GM06990 (cell line): Measurements from ENCODE around the gene CXCL6.

Experiments
- DNase-seq: peaks from one replicate; pipeline ENCODE4 v3.0.0-alpha.2; 2011; ENCODE audit not compliant: insufficient read length; ENCODE audit errors: extremely low read depth
- H3K27me3 ChIP-seq: replicated peaks from 2 replicates; pipeline ENCODE4 v1.6.0; 2011; ENCODE audit warnings: low read length; ENCODE audit not compliant: control insufficient read depth, insufficient read depth
- H3K36me3 ChIP-seq: 2 replicates; pipeline ENCODE4 v1.5.1; 2011; ENCODE audit warnings: low read length; ENCODE audit not compliant: control insufficient read depth, insufficient read depth
- H3K4me3 ChIP-seq: replicated peaks from 2 replicates; pipeline ENCODE4 v1.5.1; 2011; ENCODE audit warnings: low read depth, mild to moderate bottlenecking, control low read depth, low read length
- TF ChIP-seq, protein P1 (sequence below): IDR thresholded peaks from 2 replicates; pipeline ENCODE4 v1.5.1; 2011; ENCODE audit warnings: low read length, control low read depth, mild to moderate bottlenecking, inconsistent platforms; ENCODE audit not compliant: insufficient read depth, poor library complexity, severe bottlenecking

CXCL6 gene

DNA sequence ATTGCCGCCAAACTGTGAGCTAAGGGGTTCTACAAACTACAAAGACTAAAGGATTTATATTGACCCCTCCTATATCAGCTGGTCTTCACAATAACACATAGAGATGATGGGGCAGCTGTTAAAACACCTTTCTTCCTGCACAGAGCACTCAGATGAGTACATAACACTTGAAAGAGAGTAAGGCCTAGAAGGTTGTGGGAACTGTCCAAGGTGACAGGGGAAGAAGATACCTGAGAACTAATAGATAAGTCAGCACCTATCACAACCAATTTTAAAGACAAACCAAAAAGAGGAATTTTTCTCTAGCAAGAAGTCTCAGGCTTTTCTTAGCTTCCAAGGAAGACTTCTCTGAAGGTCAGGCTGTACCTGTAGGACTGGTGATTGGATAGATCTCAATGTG is 19.1 kb upstream of the CXCL6 start:
- no peaks in the 10 kb centered on the region for H3K27me3 ChIP-seq
- TF ChIP-seq, protein P1, sequence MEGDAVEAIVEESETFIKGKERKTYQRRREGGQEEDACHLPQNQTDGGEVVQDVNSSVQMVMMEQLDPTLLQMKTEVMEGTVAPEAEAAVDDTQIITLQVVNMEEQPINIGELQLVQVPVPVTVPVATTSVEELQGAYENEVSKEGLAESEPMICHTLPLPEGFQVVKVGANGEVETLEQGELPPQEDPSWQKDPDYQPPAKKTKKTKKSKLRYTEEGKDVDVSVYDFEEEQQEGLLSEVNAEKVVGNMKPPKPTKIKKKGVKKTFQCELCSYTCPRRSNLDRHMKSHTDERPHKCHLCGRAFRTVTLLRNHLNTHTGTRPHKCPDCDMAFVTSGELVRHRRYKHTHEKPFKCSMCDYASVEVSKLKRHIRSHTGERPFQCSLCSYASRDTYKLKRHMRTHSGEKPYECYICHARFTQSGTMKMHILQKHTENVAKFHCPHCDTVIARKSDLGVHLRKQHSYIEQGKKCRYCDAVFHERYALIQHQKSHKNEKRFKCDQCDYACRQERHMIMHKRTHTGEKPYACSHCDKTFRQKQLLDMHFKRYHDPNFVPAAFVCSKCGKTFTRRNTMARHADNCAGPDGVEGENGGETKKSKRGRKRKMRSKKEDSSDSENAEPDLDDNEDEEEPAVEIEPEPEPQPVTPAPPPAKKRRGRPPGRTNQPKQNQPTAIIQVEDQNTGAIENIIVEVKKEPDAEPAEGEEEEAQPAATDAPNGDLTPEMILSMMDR: no peak
- no peaks in the 10 kb centered on the region for H3K36me3 ChIP-seq
- no peak overlapping the region for H3K4me3 ChIP-seq
- no peak for DNase-seq

DNA sequence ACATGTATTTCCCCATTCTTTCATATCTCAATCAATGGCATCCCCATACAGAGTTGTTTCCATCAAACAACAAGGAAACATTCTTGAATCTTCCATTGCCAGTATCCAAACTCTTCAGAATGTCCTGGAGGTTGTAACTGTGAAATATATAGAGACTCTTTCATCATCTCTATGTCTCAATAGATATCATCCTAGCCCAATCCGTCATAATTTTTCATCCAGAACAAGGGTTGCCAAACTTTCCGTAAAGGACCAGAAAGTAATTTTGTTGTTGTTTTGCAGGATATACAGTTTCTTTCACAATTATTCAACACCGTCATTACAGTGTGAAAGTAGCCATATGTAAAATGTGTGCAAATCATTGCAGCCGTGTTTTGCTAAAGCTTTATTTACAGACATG is 15.2 kb upstream of the CXCL6 start:
- no peak for DNase-seq
- Histone ChIP-seq H3K36me3 (no peaks in the 10 kb centered on the region), H3K4me3 (no peak overlapping the region), H3K27me3 (no peaks in the 10 kb centered on the region)
- TF ChIP-seq, protein P1: no peak

DNA sequence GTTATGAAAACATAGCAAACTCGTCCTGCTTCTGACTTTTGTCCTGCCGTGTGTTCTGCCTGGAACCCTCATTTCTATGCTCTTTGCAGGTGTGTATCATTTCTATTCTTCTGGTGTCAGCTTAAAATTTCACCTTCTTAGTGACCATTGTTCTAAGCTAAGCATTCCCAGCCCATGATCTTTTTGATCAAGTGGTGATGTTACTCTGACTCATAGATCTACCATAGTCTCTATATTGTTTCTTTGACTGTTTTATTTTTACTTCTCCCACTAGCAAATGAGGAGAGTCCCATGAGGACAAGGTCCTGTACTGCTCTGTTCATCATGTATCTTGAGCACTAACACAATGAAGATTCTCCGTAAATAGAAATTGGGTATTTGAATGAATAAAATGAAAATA is 14.1 kb upstream of the CXCL6 start:
- Histone ChIP-seq H3K27me3 (no peaks in the 10 kb centered on the region), H3K4me3 (no peak overlapping the region), H3K36me3 (no peaks in the 10 kb centered on the region)
- TF ChIP-seq, protein P1: no peak
- DNase-seq: no peak

DNA sequence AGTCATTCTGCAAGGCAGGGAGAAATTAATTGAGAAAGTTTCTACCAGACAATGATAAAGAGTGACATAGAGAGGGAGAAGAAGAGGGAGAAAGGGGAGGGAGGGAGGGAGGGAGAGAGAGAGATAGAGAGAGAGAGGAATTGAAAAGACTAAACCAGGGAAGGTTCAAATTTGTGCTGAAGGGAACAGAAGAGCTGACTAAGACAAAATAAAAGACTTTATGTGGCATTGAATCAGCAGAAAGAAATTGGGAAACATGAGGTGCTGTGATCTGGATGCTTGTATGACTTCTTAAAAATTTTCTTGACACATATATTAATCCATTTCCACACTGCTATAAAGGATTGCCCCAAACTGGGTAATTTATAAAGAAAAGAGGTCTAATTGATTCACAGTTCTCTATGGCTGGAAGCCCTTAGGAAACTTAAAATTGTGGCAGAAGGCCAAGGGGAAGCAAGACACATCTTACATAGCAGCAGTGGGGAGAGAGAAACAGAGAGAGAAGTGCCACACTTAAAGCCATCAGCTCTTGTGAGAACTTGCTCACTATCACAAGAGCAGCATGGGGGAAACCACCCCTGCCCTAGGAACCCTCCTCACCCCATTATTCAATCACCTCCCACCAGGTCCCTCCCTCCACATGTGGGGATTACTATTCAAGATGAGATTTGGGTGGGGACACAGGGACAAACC is 13.5 kb upstream of the CXCL6 start:
- TF ChIP-seq, protein P1: no peak
- no peaks in the 10 kb centered on the region for H3K36me3 ChIP-seq
- no peaks in the 10 kb centered on the region for H3K27me3 ChIP-seq
- DNase-seq: no peak
- no peak overlapping the region for H3K4me3 ChIP-seq

DNA sequence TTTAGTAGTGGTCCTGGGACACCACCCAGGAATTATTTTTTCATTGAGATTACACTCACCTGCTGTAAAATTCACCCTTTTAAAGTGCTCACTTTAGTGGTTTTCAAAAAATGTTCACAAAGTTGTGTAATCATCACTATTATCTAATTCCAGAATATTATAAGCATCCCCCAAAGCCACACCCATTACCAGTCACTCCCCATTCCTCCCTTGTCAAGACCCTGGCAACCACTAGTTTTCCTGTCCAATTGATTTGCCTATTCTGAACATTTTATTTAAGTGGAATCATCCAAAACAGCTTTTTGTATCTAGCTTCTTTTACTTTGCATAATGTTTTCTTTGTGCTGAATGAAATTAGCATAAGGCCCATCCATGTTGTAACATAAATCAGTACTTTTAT is 12.7 kb upstream of the CXCL6 start:
- no peak for DNase-seq
- Histone ChIP-seq H3K27me3 (no peaks in the 10 kb centered on the region), H3K4me3 (no peak overlapping the region), H3K36me3 (no peaks in the 10 kb centered on the region)
- TF ChIP-seq, protein P1: no peak

DNA sequence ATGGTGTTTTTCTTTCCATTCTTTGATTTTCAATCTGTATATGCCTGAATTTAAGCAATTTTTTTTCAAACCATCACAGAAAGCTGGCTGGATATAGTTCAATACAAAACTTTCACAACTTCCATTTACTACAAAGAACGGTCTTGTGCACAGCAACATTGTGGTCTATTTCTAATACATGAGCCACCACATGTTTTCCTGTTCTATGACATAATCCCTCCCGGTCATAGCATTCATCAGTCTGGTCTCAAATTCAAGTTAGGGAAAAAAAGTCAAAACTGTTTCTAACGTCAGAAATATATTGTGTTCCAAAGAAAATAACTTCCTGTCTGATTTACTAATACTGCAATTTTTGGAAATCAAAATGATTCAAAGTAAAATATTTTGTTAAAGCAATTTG is 7.5 kb upstream of the CXCL6 start:
- TF ChIP-seq, protein P1: no peak
- DNase-seq: no peak
- Histone ChIP-seq H3K36me3 (no peaks in the 10 kb centered on the region), H3K27me3 (no peaks in the 10 kb centered on the region), H3K4me3 (no peak overlapping the region)
